ELF-1 (cell line): ENCODE data around the gene ZNF454.

Experiments used
- DNase-seq: peaks from one replicate; pipeline ENCODE4 v3.0.0-alpha.2; 2016; ENCODE audit warnings: low read depth, low spot score

The ZNF454 gene

DNA sequence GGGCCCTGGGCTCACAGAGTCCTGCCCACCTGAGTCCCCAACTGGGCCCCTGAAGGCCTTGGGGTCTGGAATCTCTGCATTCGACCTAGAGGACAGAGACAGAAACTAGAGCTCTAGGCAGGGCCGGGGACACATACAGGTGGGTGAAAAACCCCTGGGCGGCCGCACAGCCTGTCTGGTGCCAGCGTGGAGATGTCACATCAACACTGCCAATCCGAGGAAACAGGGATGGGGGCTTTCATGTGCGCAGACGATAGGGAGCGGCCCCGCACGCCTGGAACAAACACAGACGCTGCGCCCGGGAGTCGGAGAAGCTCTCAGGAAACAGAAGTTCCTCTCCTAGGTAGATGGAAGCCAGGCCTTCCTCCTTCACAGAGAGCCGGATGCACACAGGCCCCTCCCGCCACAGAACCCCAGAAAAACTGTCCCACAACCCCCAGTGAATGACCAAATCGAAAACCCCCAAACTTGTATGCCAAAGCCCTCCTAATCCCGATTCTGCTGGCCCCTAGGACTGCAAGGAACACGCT is 52.3 kb downstream of the ZNF454 start:
- DNase-seq: no peak

DNA sequence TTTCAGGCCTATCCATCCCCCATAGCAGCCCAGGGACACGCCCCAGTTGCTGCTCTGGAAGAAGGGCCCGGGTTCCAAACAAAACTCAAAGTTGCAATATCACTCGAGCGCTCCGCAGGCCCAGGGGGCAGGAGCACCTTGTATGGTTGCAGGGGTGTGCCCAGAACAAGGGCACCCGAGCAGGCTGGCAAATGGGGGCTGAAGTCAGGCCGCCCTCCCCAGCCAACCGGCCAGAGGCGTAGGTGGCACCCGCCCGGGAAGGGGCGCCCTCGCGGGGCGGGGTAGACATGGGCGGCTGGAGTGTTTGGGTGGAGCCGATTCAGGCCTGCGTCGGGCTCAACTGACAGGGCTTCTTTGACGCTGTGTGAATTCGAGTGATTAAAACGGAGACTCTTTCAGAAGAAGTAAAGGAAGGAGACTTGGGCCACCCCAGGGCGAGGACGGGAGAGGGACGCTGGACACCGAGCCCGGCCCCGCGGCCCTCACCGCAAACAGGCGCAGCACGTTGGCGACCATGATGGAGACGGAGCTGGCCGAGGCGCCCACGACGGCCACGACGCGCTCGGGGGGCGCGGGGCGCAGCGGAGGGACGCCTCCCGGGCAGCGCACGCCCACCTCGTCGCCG is 53.1 kb downstream of the ZNF454 start:
- no peak for DNase-seq

DNA sequence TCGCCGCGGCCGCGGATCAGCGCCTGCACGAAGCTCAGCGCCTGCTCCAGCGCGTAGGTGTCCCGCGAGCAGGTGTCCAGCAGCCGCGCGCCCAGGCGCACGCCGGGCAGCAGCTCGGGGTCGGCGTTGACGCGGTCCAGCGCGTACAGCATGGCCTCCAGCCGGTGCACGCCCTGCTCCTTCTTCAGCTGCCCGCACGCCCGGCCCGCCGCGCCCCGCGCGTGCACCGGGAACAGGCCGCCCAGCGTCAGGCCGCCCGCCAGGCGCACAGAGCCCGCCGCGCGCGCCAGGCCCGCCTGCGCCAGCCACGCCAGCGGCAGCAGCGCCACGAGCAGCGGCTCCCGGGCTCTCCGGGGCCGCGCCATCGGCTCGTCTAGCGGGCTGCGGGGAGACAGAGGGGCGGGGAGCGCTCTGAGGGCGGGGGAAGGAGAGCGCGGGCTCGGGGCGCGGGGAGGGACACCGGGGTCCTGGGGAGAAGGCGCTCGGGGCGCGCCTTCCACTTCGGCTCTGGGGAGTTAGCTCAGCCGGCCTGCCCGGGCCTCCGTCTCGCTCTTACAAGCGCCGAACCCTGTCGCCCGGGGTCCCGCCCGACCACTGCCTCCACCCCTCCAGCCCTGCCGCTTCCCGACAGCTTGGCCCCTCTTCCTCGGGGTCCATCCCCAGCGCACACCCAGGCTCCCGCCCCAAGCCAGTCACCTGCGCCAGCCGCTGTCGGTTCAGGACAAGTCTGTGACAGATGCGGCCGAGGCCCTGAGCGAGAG is 53.8 kb downstream of the ZNF454 start, which contains the start of gene GRM6:
Gene GRM6, minus strand, starts transcription at position 741 of the 761 bp plus-strand sequence. Its CDS starts 376 bp downstream, at position 365.
- DNase-seq: peak; percentile 26

DNA sequence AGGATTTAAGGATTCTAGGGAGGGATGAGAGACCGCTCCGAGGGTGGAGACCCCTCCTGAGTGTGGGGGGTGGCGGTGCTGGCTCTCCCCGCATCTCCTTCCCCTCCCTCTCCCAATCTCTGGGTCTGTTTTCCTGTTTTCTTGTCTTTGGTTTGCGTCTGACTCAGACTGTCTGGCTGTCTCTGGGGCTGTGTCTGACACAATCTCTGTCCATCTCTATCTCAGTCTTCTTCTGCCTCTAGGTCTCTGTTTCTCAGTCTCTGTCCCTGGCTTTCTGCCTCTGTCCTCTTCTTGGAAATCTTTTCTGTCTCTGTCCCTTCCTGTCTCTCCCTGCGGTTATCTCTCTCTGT is 54.3 kb downstream of the ZNF454 start:
- DNase-seq: peak; percentile 17

DNA sequence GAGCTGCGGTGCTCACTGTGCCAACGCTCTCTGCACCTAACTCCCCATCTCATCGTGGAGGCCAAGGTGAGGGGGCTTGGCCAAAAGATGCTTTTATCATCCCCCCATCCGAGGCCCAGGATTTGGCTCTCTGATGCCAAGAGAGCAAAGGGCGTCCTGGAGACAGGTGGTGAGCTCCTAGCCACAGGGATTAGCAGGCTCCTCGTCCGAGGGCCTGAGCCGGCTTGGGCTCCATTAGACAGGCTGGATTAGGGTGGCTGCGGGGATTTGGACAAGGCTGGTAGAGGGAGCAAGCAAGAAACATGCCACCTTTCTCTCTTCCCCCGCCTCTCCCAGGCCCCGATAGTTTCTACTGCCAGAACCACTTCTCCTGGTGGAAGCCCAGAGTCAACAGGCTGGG is 55.2 kb downstream of the ZNF454 start:
- no peak for DNase-seq

DNA sequence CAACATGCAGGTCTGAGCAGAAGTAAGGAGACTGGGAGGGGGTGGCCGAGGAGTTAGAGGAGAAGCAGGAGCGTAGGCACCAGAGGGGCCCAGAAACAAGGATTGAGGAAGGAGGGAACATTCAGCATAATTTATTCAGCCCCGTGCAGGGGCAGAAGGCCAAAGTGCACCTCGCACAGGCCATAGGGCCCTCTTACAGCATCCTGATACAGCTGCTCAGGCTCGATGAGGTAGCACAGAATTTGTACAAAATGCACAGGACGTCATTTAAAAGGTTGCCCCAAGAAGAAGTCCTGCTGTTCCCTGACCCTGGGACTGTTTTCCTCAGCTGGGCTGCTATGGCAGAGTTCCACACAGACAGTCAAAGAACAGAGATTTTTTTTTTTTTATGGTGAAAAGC is 56.2 kb downstream of the ZNF454 start:
- DNase-seq: no peak

DNA sequence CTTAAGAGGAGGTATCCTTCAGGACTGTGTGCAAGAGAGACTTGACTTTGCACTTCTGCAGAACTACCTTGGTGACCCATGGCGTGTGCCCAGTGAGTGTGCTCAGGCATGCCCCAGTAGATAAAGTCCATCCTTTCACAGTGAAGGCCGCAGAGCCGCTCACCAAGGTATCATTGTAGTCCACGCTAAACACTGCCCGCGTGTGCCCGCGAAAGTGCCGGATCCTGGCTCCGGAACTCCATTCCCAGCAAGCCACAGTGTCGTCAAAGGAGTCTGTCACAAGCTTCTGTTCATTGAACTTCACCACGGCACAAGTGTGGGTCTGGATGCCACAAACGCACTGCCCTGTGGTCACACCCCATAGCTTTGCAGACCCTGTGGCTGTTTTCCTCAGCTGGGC is 57.4 kb downstream of the ZNF454 start:
- no peak for DNase-seq

DNA sequence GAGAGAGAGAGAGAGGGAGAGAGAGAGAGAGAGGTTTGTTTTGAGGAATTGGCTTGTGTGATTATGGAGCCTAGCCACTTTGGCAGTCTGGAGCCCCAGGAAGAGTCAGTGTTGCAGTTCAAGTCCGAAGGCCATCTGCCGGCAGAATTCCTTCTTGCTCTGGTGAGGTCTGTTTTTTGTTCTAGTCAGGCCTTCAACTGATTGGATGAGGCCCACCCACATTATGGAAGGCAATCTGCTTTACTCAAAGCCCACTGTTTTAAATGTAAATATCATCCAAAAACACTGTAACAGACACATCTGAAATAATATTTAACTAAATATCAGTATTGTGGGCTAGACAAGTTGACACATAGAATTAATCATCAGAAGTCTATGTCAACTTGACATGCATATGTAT is 65.6 kb downstream of the ZNF454 start:
- no peak for DNase-seq

DNA sequence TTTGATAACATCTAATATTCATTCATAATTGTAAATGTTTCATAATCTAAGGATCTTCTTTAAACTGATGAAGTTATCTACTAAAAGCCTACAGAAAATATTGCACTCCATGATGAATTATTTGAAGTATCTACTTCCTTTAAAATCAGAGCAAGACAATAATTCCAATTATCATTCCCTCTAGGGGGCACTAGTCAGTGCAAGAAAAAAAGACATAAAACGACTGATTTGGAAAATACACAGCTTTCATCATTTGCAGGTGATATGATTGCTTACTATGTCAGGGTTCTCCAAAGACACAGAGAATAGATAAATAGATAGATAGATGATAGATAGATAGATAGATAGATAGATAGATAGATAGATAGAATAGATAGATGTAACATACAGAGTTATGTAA is 67.7 kb downstream of the ZNF454 start:
- no peak for DNase-seq
